ENCODE results near the gene LIN7A.

Gene LIN7A

GRCh38 chr12:80749456-80749855, 188.3 kb downstream of the LIN7A start:
- no peak for DNase-seq

GRCh38 chr12:80747800-80748199, 189.9 kb downstream of the LIN7A start:
- no peak for DNase-seq

GRCh38 chr12:80745851-80746505, 191.8 kb downstream of the LIN7A start:
- DNase-seq = no peak
